ENCODE results near the gene TMEM259. TPM values are rescaled to one million over a fixed set of nuclear protein-coding genes. Genes with fewer than 3 reads are reported as not detected.

The TMEM259 gene
- total and polyA plus RNA-seq, 2 of the 13 experiments (the other 11 are each of a cell fraction or from before 2014, with no cell fraction given) = 64.7 to 164 TPM

DNA sequence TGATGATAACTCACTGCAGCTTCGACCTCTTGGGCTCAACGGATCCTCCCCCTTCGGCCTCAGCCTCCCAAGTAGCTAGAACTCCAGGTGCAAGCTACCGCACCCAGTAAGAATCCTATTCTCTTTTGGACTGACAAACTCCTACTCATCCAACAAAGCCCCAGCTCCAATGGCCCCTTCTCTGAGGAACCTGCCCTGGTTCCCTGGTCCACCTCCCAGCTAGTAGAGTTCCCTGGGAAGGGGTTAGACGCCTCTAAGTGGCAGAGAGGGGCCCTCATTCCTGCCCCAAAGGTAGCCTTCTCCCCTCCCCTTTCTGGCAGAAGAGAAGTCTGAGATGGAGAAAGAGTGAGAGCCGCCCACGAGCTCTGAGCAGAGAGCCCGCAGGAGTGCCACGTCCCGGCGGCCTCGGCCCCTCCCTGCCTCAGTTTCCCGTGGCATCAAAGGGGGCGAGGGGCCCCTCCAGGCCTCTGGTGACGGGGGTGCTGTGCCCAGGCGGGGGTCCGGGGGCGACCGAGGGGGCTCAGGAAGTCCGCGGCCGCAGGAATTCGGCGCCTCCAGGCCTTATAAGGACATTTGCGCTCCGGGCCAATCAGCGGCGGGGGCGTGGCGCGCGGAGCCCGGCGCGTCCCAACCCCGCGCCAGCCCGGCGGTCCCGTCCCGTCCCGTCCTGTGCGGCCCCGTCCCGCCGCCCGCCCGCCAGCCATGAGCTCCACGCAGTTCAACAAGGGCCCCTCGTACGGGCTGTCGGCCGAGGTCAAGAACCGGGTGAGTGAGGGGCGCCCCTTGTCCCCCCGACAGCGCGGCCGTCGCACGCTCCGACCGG, 5.2 kb upstream of the TMEM259 start, which contains the start of gene CNN2 (continued):
- TF ChIP-seq, protein P1, sequence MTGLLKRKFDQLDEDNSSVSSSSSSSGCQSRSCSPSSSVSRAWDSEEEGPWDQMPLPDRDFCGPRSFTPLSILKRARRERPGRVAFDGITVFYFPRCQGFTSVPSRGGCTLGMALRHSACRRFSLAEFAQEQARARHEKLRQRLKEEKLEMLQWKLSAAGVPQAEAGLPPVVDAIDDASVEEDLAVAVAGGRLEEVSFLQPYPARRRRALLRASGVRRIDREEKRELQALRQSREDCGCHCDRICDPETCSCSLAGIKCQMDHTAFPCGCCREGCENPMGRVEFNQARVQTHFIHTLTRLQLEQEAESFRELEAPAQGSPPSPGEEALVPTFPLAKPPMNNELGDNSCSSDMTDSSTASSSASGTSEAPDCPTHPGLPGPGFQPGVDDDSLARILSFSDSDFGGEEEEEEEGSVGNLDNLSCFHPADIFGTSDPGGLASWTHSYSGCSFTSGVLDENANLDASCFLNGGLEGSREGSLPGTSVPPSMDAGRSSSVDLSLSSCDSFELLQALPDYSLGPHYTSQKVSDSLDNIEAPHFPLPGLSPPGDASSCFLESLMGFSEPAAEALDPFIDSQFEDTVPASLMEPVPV (CRISPR knock-in tag; IDR thresholded peaks at IDR 0.05) = peak; percentile 58; the same call in 1 of the 2 replicates
- TF ChIP-seq SIN3A (IDR thresholded peaks at IDR 0.05; ENCODE audit: borderline replicate concordance, low read depth, low read length) (no peak), MAFF (IDR thresholded peaks at IDR 0.05; ENCODE audit: low read depth, low read length) (no peak), HNRNPLL (IDR thresholded peaks at IDR 0.05; ENCODE audit: low read depth, low read length, poor library complexity, severe bottlenecking) (peak; percentile 51), TAF15 (IDR thresholded peaks at IDR 0.05; ENCODE audit: low read depth, low read length, poor library complexity, severe bottlenecking) (no peak), ZSCAN9 (CRISPR knock-in tag; IDR thresholded peaks at IDR 0.05; ENCODE audit: borderline replicate concordance) (no peak), NCOA1 (CRISPR knock-in tag; IDR thresholded peaks at IDR 0.05) (no peak), ZNF564 (CRISPR knock-in tag; IDR thresholded peaks at IDR 0.05) (0 out of 2 replicates have a peak, but pooled peaks have one; percentile 26), KDM6A (CRISPR knock-in tag; IDR thresholded peaks at IDR 0.05; ENCODE audit: low read depth) (no peak), HCFC1 (IDR thresholded peaks at IDR 0.05; ENCODE audit: low read depth, low read length) (no peak), ZNF451 (CRISPR knock-in tag; IDR thresholded peaks at IDR 0.05) (no peak), KMT2A (CRISPR knock-in tag; IDR thresholded peaks at IDR 0.05) (peak; percentile 38; the same call in 1 of the 2 replicates), ZFP37 (CRISPR knock-in tag; IDR thresholded peaks at IDR 0.05; ENCODE audit: borderline replicate concordance) (no peak)
- TF ChIP-seq, protein P2, sequence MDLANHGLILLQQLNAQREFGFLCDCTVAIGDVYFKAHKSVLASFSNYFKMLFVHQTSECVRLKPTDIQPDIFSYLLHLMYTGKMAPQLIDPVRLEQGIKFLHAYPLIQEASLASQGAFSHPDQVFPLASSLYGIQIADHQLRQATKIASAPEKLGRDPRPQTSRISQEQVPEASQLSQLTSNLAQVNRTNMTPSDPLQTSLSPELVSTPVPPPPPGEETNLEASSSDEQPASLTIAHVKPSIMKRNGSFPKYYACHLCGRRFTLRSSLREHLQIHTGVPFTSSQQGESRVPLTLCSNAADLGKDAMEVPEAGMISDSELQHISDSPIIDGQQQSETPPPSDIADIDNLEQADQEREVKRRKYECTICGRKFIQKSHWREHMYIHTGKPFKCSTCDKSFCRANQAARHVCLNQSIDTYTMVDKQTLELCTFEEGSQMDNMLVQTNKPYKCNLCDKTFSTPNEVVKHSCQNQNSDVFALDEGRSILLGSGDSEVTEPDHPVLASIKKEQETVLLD (CRISPR knock-in tag; IDR thresholded peaks at IDR 0.05; ENCODE audit: low read depth) = no peak; the same call in 1 of the 2 replicates
- TF ChIP-seq, protein P3, sequence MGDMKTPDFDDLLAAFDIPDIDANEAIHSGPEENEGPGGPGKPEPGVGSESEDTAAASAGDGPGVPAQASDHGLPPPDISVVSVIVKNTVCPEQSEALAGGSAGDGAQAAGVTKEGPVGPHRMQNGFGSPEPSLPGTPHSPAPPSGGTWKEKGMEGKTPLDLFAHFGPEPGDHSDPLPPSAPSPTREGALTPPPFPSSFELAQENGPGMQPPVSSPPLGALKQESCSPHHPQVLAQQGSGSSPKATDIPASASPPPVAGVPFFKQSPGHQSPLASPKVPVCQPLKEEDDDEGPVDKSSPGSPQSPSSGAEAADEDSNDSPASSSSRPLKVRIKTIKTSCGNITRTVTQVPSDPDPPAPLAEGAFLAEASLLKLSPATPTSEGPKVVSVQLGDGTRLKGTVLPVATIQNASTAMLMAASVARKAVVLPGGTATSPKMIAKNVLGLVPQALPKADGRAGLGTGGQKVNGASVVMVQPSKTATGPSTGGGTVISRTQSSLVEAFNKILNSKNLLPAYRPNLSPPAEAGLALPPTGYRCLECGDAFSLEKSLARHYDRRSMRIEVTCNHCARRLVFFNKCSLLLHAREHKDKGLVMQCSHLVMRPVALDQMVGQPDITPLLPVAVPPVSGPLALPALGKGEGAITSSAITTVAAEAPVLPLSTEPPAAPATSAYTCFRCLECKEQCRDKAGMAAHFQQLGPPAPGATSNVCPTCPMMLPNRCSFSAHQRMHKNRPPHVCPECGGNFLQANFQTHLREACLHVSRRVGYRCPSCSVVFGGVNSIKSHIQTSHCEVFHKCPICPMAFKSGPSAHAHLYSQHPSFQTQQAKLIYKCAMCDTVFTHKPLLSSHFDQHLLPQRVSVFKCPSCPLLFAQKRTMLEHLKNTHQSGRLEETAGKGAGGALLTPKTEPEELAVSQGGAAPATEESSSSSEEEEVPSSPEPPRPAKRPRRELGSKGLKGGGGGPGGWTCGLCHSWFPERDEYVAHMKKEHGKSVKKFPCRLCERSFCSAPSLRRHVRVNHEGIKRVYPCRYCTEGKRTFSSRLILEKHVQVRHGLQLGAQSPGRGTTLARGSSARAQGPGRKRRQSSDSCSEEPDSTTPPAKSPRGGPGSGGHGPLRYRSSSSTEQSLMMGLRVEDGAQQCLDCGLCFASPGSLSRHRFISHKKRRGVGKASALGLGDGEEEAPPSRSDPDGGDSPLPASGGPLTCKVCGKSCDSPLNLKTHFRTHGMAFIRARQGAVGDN (CRISPR knock-in tag; IDR thresholded peaks at IDR 0.05) = peak; percentile 77
- TF ChIP-seq, protein P4, sequence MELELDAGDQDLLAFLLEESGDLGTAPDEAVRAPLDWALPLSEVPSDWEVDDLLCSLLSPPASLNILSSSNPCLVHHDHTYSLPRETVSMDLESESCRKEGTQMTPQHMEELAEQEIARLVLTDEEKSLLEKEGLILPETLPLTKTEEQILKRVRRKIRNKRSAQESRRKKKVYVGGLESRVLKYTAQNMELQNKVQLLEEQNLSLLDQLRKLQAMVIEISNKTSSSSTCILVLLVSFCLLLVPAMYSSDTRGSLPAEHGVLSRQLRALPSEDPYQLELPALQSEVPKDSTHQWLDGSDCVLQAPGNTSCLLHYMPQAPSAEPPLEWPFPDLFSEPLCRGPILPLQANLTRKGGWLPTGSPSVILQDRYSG (CRISPR knock-in tag; IDR thresholded peaks at IDR 0.05) = no peak
- TF ChIP-seq, protein P5, sequence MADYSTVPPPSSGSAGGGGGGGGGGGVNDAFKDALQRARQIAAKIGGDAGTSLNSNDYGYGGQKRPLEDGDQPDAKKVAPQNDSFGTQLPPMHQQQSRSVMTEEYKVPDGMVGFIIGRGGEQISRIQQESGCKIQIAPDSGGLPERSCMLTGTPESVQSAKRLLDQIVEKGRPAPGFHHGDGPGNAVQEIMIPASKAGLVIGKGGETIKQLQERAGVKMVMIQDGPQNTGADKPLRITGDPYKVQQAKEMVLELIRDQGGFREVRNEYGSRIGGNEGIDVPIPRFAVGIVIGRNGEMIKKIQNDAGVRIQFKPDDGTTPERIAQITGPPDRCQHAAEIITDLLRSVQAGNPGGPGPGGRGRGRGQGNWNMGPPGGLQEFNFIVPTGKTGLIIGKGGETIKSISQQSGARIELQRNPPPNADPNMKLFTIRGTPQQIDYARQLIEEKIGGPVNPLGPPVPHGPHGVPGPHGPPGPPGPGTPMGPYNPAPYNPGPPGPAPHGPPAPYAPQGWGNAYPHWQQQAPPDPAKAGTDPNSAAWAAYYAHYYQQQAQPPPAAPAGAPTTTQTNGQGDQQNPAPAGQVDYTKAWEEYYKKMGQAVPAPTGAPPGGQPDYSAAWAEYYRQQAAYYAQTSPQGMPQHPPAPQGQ (CRISPR knock-in tag; IDR thresholded peaks at IDR 0.05; ENCODE audit: borderline replicate concordance) = no peak

Measured in HepG2 (cell line).